ENCODE data around the gene NTHL1. TPM values are rescaled to one million over a fixed set of nuclear protein-coding genes. Genes with fewer than 3 reads are reported as not detected.

The NTHL1 gene
- total RNA-seq, 4 donors from 2014 or later, result 3.5 to 13.6 (median 6.4) TPM

GRCh38 chr16:2053211-2053610, 5.6 kb upstream of the NTHL1 start:
- ATAC-seq (no peak), DNase-seq (no peak)
- intact Hi-C loops (cut with DNase I; ENCODE audit: low total_unique reads) (no loop called here), in situ Hi-C loops (cut with MboI; ENCODE audit: low sequenced_read_pairs in 4 of 4) (no loop called here)
- peaks cover 0 to 49% of the 10 kb centered on the region in 2 donors for H3K36me3 ChIP-seq
- H3K27me3 ChIP-seq, result no peaks in the 10 kb centered on the region
- H3K9me3 ChIP-seq, result no peaks in the 10 kb centered on the region
- H3K27ac ChIP-seq, result no peak overlapping the region
- H3K4me3 ChIP-seq, result no peak overlapping the region
- peaks cover 9 to 10% of the 10 kb centered on the region in 2 donors for H3K4me1 ChIP-seq
- TF ChIP-seq POLR2A (IDR thresholded peaks at IDR 0.05) (no peak), CTCF (IDR thresholded peaks at IDR 0.05 in 4 of 5, conservative IDR thresholded peaks at IDR 0.05 in 1 of 5) (no peak)

- Histone ChIP-seq H3K4me1 (peaks cover 19 to 30% of the 10 kb centered on the region in 2 donors), H3K27ac (peak overlapping the region; percentile 70 to 88 (median 78)), H3K4me3 (peak overlapping the region; percentile 71 to 91 (median 86)), H3K9me3 (no peaks in the 10 kb centered on the region), H3K36me3 (peaks cover 0 to 26% of the 10 kb centered on the region in 2 donors), H3K27me3 (no peaks in the 10 kb centered on the region)
- ATAC-seq (peak; percentile 28 to 29), DNase-seq (no peak)
- intact Hi-C loops (cut with DNase I; ENCODE audit: low total_unique reads), result loop anchor here (5.0 kb wide), 1 partner anchor 974 kb away; the partner anchor contains the start of genes HCFC1R1, THOC6 and TNFRSF12A
- in situ Hi-C loops (cut with MboI; ENCODE audit: low sequenced_read_pairs in 4 of 4), result no loop called here
- no peak for TF ChIP-seq POLR2A (IDR thresholded peaks at IDR 0.05)
These were observed 496 bp upstream of the NTHL1 start for GRCh38 chr16:2048116-2048543.

- intact Hi-C loops (cut with DNase I; ENCODE audit: low total_unique reads), result loop anchor here (1.0 to 5.0 kb wide), 2 partner anchors 24 to 975 kb away; partner anchors contain the start of genes HCFC1R1, THOC6 and TNFRSF12A
- no peak for TF ChIP-seq CTCF (IDR thresholded peaks at IDR 0.05 in 4 of 5, conservative IDR thresholded peaks at IDR 0.05 in 1 of 5)
- no peak for TF ChIP-seq POLR2A (IDR thresholded peaks at IDR 0.05)
- in situ Hi-C loops (cut with MboI; ENCODE audit: low sequenced_read_pairs in 4 of 4), result no loop called here
- Histone ChIP-seq H3K4me3 (peak overlapping the region; percentile 71 to 91 (median 86)), H3K36me3 (peaks cover 0 to 18% of the 10 kb centered on the region in 2 donors), H3K9me3 (no peaks in the 10 kb centered on the region), H3K27me3 (no peaks in the 10 kb centered on the region), H3K4me1 (peaks cover 19 to 30% of the 10 kb centered on the region in 2 donors), H3K27ac (peak overlapping the region; percentile 70 to 88 (median 78))
- no peak for ATAC-seq
- DNase-seq, result no peak
These were observed 723 bp downstream of the NTHL1 start for GRCh38 chr16:2046893-2047329.

DNA sequence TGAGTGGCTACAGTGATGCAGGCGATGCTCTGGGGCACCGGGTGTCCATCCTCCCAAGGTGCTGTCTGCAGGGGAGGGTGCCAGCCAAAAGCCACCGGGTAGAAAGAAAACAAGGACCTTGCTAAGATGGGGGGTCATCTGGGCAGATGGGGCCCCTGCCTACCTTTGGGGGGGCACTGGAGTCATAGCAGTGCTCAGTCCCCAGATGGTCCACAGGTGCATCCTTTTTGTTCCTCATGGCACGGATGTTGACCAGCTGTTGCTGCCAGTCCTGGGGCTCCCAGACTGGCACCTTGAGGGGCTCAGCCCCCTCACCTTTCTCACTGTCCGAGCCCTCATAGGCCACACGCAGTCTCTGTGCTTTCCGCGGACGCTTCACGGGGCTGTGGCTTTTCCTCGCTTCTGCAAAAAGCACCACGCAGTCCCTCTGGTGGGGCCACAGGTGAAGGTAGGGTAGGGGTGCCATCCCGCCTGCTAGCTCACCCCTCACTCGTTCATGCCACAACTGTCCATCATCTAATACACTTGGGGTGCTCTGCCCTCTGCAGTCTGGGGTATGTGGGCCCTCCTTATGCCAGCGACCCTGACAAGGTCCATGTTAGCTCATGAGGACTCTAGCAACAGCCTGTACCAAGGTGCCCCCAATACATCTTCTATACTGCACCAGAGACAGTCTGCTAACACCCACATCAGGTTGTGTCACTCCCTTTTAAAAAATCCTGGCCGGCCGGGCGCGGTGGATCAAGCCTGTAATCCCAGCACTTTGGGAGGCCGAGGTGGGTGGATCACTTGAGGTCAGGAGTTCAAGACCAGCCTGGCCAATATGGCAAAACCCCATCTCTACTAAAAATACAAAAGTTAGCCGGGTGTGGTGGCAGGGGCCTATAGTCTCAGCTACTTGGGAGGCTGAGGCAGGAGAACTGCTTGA, 1.4 kb downstream of the NTHL1 start:
- H3K4me1 ChIP-seq, result peaks cover 20 to 37% of the 10 kb centered on the region in 2 donors
- in situ Hi-C loops (cut with MboI; ENCODE audit: low sequenced_read_pairs in 4 of 4) (no loop called here), intact Hi-C loops (cut with DNase I; ENCODE audit: low total_unique reads) (loop anchor here (5.0 kb wide), 1 partner anchor 976 kb away; the partner anchor contains the start of genes HCFC1R1, THOC6 and TNFRSF12A)
- peak overlapping the region in 3 of 4 donors; percentile 1 to 88 (median 81) for H3K27ac ChIP-seq
- no peak for TF ChIP-seq POLR2A (IDR thresholded peaks at IDR 0.05)
- TF ChIP-seq CTCF (IDR thresholded peaks at IDR 0.05 in 4 of 5, conservative IDR thresholded peaks at IDR 0.05 in 1 of 5), result no peak
- no peaks in the 10 kb centered on the region for H3K9me3 ChIP-seq
- DNase-seq (no peak), ATAC-seq (no peak)
- H3K27me3 ChIP-seq, result no peaks in the 10 kb centered on the region
- H3K4me3 ChIP-seq, result peak overlapping the region in 1 of 4 donors; percentile 87
- peaks cover 0 to 12% of the 10 kb centered on the region in 2 donors for H3K36me3 ChIP-seq

- Histone ChIP-seq H3K9me3 (no peaks in the 10 kb centered on the region), H3K27me3 (no peaks in the 10 kb centered on the region), H3K4me3 (peak overlapping the region in 1 of 4 donors; percentile 4), H3K27ac (peak overlapping the region in 3 of 4 donors; percentile 39 to 42 (median 39)), H3K36me3 (no peaks in the 10 kb centered on the region), H3K4me1 (peaks cover 36 to 53% of the 10 kb centered on the region in 2 donors)
- intact Hi-C loops (cut with DNase I; ENCODE audit: low total_unique reads) (no loop called here), in situ Hi-C loops (cut with MboI; ENCODE audit: low sequenced_read_pairs in 4 of 4) (no loop called here)
- DNase-seq (no peak), ATAC-seq (no peak)
- TF ChIP-seq CTCF (IDR thresholded peaks at IDR 0.05 in 4 of 5, conservative IDR thresholded peaks at IDR 0.05 in 1 of 5), result no peak
- no peak for TF ChIP-seq POLR2A (IDR thresholded peaks at IDR 0.05)
These were observed 3.1 kb downstream of the NTHL1 start for GRCh38 chr16:2044541-2044940.

All from gastrocnemius medialis (tissue), 4 donors.